GM19397 (cell line): Measurements from ENCODE around the gene RFTN2.
"Not testable (repeated sequence)": the region's sequence is repeated elsewhere in the genome, so short reads cannot be mapped to it uniquely, and the experiment has no call there.

Source experiments
- ATAC-seq: cut with Tn5 transposase; IDR thresholded peaks from one replicate; pipeline ENCODE4 v1.9.1; 2021; ENCODE audit warnings: mild to moderate bottlenecking, moderate library complexity; ENCODE audit not compliant: unreplicated experiment

RFTN2 gene

DNA sequence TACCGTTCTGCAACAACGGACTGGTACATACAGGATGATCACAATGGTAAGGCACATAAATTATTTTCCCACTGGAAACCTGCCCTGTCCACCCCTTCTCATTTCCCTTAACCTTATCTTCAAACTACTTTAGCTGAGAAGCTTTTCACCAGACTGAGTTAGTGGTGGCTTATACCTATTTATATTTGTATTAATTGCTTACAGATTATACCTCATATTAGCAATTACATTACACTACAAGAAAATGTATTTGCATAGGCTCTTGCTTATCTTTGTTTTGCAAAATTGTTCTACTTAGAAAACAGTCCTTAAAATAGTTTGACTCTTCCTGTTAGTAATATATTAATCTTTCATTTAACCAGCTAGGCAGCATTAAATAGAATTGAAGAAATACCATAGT, 124.1 kb downstream of the RFTN2 start:
- not testable (repeated sequence) for ATAC-seq

DNA sequence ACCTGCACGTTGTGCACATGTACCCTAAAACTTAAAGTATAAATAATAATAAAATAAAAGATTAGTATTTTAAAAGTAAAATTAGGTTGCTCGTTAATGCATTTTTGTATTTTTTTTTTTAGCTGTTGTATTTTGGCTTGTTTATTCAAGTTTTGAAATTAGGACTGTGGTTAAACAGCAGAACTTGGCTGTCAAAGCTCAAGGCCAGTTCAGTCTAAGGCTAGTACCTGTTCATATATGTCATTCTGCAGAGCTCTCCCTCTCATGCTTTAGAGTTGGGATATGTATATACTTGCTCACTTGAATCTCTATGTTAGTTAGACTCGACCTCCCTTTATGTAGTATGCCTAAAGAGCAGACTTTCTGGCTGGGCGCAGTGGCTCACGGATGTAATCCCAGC, 126.8 kb downstream of the RFTN2 start:
- no peak for ATAC-seq

DNA sequence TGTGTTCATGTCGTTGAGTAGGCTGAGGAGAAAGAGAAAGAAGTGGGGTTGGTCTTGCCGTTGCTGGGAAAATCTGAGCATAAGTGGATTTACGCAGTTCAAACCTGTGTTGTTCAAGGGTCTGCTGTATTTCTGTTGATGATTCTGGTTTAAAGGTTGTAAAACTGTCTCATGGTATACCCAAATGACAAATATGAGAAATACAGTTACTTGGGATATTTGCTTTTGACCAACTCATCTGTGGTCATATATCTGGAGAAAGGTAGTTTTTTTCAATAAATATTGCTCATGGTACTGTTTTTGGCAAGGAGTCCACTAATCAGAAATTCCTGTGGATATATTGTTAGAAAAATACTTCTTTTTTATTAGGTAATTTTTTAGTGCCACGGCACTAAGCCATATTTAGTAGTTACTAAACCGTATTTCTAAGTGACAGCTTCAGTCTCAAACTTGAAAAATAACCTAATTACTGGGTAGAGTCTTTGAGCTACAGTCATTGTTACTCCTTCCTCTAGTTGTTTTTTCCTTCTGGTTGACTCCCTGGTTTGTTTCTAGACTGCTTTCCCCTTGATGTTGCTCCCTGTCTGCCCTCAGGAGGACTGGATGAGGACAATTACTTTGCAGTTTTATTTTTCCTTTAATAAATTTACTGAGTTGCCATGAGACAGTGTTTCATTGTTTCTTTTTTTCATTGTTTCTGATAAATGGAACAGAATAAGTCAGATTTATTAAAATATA, 128.1 kb downstream of the RFTN2 start:
- ATAC-seq = no peak

DNA sequence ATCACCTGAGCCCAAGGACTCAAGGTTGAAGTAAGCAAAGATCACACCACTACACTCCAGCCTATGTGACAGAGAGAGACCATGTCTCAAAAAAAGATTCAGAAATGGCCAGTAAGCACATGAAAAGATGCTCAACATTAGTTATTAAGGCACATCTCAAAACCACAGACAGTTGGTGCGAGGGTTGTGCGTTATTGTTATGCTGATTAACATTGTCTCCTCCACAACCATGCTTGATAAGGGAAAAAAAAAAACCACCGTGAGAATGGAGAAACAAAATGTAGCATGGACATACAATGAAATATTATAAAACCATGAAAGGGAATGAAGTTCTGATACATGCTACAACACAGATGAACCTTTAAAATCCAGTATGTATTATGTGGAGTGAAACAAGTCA, 132.2 kb downstream of the RFTN2 start:
- ATAC-seq = no peak

DNA sequence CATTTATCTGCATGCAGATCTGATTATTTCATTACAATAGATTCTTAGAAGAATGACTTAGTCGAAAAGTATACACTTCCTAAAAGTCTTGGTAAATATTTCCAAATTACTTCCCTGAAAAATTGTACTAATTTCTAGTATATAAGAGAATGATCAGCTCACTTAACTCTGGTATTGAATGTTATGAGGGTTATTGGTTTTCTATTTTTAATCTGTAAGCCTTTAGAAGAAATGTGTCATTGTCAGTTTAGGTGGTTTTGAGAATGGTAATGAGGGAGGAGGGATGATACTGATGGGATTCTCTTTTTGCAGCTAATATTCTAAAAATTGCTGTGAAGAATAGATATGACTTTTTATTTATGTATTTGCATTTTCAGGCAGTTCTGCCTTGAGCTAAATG, 135.7 kb downstream of the RFTN2 start:
- ATAC-seq = no peak

DNA sequence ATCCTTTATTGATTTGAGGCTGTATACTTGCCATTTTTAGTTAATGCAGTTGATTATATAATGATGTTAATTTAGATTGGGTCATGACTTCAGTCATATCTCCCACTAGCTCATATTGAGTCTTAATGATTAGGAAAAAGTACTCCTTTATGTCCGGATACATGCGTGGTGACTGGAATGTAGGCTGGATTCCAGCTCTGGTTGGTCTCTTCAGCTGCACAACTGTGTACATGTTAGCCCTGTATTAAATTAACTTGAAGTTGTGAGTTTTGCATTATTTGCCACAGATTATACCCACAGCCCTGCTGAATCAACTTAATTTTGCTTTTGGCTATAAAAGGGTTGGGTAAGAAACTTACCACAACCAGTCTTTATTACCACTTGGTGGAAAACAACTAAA, 137.0 kb downstream of the RFTN2 start:
- ATAC-seq = no peak
